ENCODE measurements around the gene KNL1. TPM values are rescaled to one million over a fixed set of nuclear protein-coding genes. Genes with fewer than 3 reads are reported as not detected.

Gene KNL1
- polyA plus RNA-seq, 4 donors = 8.1 to 11.0 (median 8.9) TPM

- Histone ChIP-seq H3K9me3 (ENCODE audit: control insufficient read depth in 2 of 2, insufficient read depth in 1 of 2, low read depth in 1 of 2, low read length in 1 of 2) (no peaks in the 10 kb centered on the region), H3K4me3 (ENCODE audit: low read depth in 1 of 3, low read length in 3 of 3) (no peak overlapping the region), H3K27me3 (ENCODE audit: control insufficient read depth in 3 of 3, insufficient read depth in 3 of 3, low read length in 3 of 3) (no peaks in the 10 kb centered on the region), H3K4me1 (ENCODE audit: control insufficient read depth in 3 of 3, insufficient read depth in 2 of 3, low read depth in 1 of 3, low read length in 2 of 3) (no peaks in the 10 kb centered on the region), H3K36me3 (ENCODE audit: control insufficient read depth in 3 of 3, insufficient read depth in 2 of 3, low read depth in 1 of 3, low read length in 3 of 3) (peaks cover 0 to 8% (median 0%) of the 10 kb centered on the region in 3 donors), H3K27ac (ENCODE audit: low read depth in 1 of 3, low read length in 2 of 3) (no peak overlapping the region)
- DNase-seq (no peak), FAIRE-seq (no peak)
These were observed 9.9 kb downstream of the KNL1 start for GRCh38 chr15:40603935-40604334.

GRCh38 chr15:40613080-40613479 is 19.0 kb downstream of the KNL1 start:
- no peak for FAIRE-seq
- H3K9me3 ChIP-seq (ENCODE audit: control insufficient read depth in 2 of 2, insufficient read depth in 1 of 2, low read depth in 1 of 2, low read length in 1 of 2) = no peaks in the 10 kb centered on the region

GRCh38 chr15:40618023-40618422 is 24.0 kb downstream of the KNL1 start:
- 58 to 82% (median 81%) methylated on average over 2 of the region's 2 CpGs for WGBS, 3 donors
- Histone ChIP-seq H3K4me1 (ENCODE audit: control insufficient read depth in 3 of 3, insufficient read depth in 2 of 3, low read depth in 1 of 3, low read length in 2 of 3) (no peaks in the 10 kb centered on the region), H3K27ac (ENCODE audit: low read depth in 1 of 3, low read length in 2 of 3) (no peak overlapping the region), H3K4me3 (ENCODE audit: low read depth in 1 of 3, low read length in 3 of 3) (no peak overlapping the region), H3K36me3 (ENCODE audit: control insufficient read depth in 3 of 3, insufficient read depth in 2 of 3, low read depth in 1 of 3, low read length in 3 of 3) (peaks cover 0 to 3% (median 0%) of the 10 kb centered on the region in 3 donors), H3K27me3 (ENCODE audit: control insufficient read depth in 3 of 3, insufficient read depth in 3 of 3, low read length in 3 of 3) (no peaks in the 10 kb centered on the region), H3K9me3 (ENCODE audit: control insufficient read depth in 2 of 2, insufficient read depth in 1 of 2, low read depth in 1 of 2, low read length in 1 of 2) (no peaks in the 10 kb centered on the region)
- FAIRE-seq (peak; percentile 74), DNase-seq (no peak)

More at GRCh38 chr15:40613080-40613479, 19.0 kb downstream of the KNL1 start:
- Histone ChIP-seq H3K27me3 (ENCODE audit: control insufficient read depth in 3 of 3, insufficient read depth in 3 of 3, low read length in 3 of 3) (no peaks in the 10 kb centered on the region), H3K27ac (ENCODE audit: low read depth in 1 of 3, low read length in 2 of 3) (no peak overlapping the region), H3K36me3 (ENCODE audit: control insufficient read depth in 3 of 3, insufficient read depth in 2 of 3, low read depth in 1 of 3, low read length in 3 of 3) (peaks cover 0 to 6% (median 0%) of the 10 kb centered on the region in 3 donors), H3K4me3 (ENCODE audit: low read depth in 1 of 3, low read length in 3 of 3) (no peak overlapping the region), H3K4me1 (ENCODE audit: control insufficient read depth in 3 of 3, insufficient read depth in 2 of 3, low read depth in 1 of 3, low read length in 2 of 3) (no peaks in the 10 kb centered on the region)
- no peak for DNase-seq
- WGBS, 3 donors = 77 to 87% (median 85%) methylated on average over 5 of the region's 5 CpGs

GRCh38 chr15:40618906-40619305 is 24.9 kb downstream of the KNL1 start:
- no peaks in the 10 kb centered on the region for H3K27me3 ChIP-seq (ENCODE audit: control insufficient read depth in 3 of 3, insufficient read depth in 3 of 3, low read length in 3 of 3)
- peaks cover 0 to 3% (median 0%) of the 10 kb centered on the region in 3 donors for H3K36me3 ChIP-seq (ENCODE audit: control insufficient read depth in 3 of 3, insufficient read depth in 2 of 3, low read depth in 1 of 3, low read length in 3 of 3)
- no peak overlapping the region for H3K4me3 ChIP-seq (ENCODE audit: low read depth in 1 of 3, low read length in 3 of 3)
- no peaks in the 10 kb centered on the region for H3K9me3 ChIP-seq (ENCODE audit: control insufficient read depth in 2 of 2, insufficient read depth in 1 of 2, low read depth in 1 of 2, low read length in 1 of 2)
- H3K4me1 ChIP-seq (ENCODE audit: control insufficient read depth in 3 of 3, insufficient read depth in 2 of 3, low read depth in 1 of 3, low read length in 2 of 3) = no peaks in the 10 kb centered on the region
- no peak for FAIRE-seq
- DNase-seq = no peak
- H3K27ac ChIP-seq (ENCODE audit: low read depth in 1 of 3, low read length in 2 of 3) = no peak overlapping the region

GRCh38 chr15:40623361-40623760 is 29.3 kb downstream of the KNL1 start:
- FAIRE-seq = no peak
- 90 to 99% (median 96%) methylated on average over 2 of the region's 2 CpGs for WGBS, 3 donors
- H3K4me1 ChIP-seq (ENCODE audit: control insufficient read depth in 3 of 3, insufficient read depth in 2 of 3, low read depth in 1 of 3, low read length in 2 of 3) = no peaks in the 10 kb centered on the region

GRCh38 chr15:40630313-40630712 is 36.3 kb downstream of the KNL1 start:
- WGBS, 3 donors = 93 to 98% (median 98%) methylated on average over 2 of the region's 2 CpGs
- Histone ChIP-seq H3K27me3 (ENCODE audit: control insufficient read depth in 3 of 3, insufficient read depth in 3 of 3, low read length in 3 of 3) (no peaks in the 10 kb centered on the region), H3K27ac (ENCODE audit: low read depth in 1 of 3, low read length in 2 of 3) (no peak overlapping the region), H3K4me3 (ENCODE audit: low read depth in 1 of 3, low read length in 3 of 3) (no peak overlapping the region), H3K4me1 (ENCODE audit: control insufficient read depth in 3 of 3, insufficient read depth in 2 of 3, low read depth in 1 of 3, low read length in 2 of 3) (no peaks in the 10 kb centered on the region), H3K36me3 (ENCODE audit: control insufficient read depth in 3 of 3, insufficient read depth in 2 of 3, low read depth in 1 of 3, low read length in 3 of 3) (peaks cover 0 to 15% (median 0%) of the 10 kb centered on the region in 3 donors), H3K9me3 (ENCODE audit: control insufficient read depth in 2 of 2, insufficient read depth in 1 of 2, low read depth in 1 of 2, low read length in 1 of 2) (no peaks in the 10 kb centered on the region)
- DNase-seq = no peak
- no peak for FAIRE-seq

More at GRCh38 chr15:40623361-40623760, 29.3 kb downstream of the KNL1 start:
- Histone ChIP-seq H3K36me3 (ENCODE audit: control insufficient read depth in 3 of 3, insufficient read depth in 2 of 3, low read depth in 1 of 3, low read length in 3 of 3) (peaks cover 0 to 3% (median 0%) of the 10 kb centered on the region in 3 donors), H3K4me3 (ENCODE audit: low read depth in 1 of 3, low read length in 3 of 3) (no peak overlapping the region), H3K9me3 (ENCODE audit: control insufficient read depth in 2 of 2, insufficient read depth in 1 of 2, low read depth in 1 of 2, low read length in 1 of 2) (no peaks in the 10 kb centered on the region), H3K27me3 (ENCODE audit: control insufficient read depth in 3 of 3, insufficient read depth in 3 of 3, low read length in 3 of 3) (no peaks in the 10 kb centered on the region), H3K27ac (ENCODE audit: low read depth in 1 of 3, low read length in 2 of 3) (no peak overlapping the region)
- no peak for DNase-seq

GRCh38 chr15:40633178-40633577 is 39.1 kb downstream of the KNL1 start:
- no peaks in the 10 kb centered on the region for H3K4me1 ChIP-seq (ENCODE audit: control insufficient read depth in 3 of 3, insufficient read depth in 2 of 3, low read depth in 1 of 3, low read length in 2 of 3)
- no peaks in the 10 kb centered on the region for H3K27me3 ChIP-seq (ENCODE audit: control insufficient read depth in 3 of 3, insufficient read depth in 3 of 3, low read length in 3 of 3)
- H3K27ac ChIP-seq (ENCODE audit: low read depth in 1 of 3, low read length in 2 of 3) = no peak overlapping the region
- peaks cover 0 to 19% (median 0%) of the 10 kb centered on the region in 3 donors for H3K36me3 ChIP-seq (ENCODE audit: control insufficient read depth in 3 of 3, insufficient read depth in 2 of 3, low read depth in 1 of 3, low read length in 3 of 3)
- no peaks in the 10 kb centered on the region for H3K9me3 ChIP-seq (ENCODE audit: control insufficient read depth in 2 of 2, insufficient read depth in 1 of 2, low read depth in 1 of 2, low read length in 1 of 2)
- DNase-seq (no peak), FAIRE-seq (no peak)
- WGBS, 3 donors = 85 to 97% (median 96%) methylated on average over 9 of the region's 9 CpGs
- no peak overlapping the region for H3K4me3 ChIP-seq (ENCODE audit: low read depth in 1 of 3, low read length in 3 of 3)

GRCh38 chr15:40637221-40637745 is 43.2 kb downstream of the KNL1 start:
- FAIRE-seq (no peak), DNase-seq (no peak)
- no peaks in the 10 kb centered on the region for H3K27me3 ChIP-seq (ENCODE audit: control insufficient read depth in 3 of 3, insufficient read depth in 3 of 3, low read length in 3 of 3)
- H3K4me3 ChIP-seq (ENCODE audit: low read depth in 1 of 3, low read length in 3 of 3) = no peak overlapping the region
- no peaks in the 10 kb centered on the region for H3K9me3 ChIP-seq (ENCODE audit: control insufficient read depth in 2 of 2, insufficient read depth in 1 of 2, low read depth in 1 of 2, low read length in 1 of 2)
- 37 to 68% (median 62%) methylated on average over 4 of the region's 4 CpGs for WGBS, 3 donors
- H3K27ac ChIP-seq (ENCODE audit: low read depth in 1 of 3, low read length in 2 of 3) = no peak overlapping the region
- no peaks in the 10 kb centered on the region for H3K4me1 ChIP-seq (ENCODE audit: control insufficient read depth in 3 of 3, insufficient read depth in 2 of 3, low read depth in 1 of 3, low read length in 2 of 3)
- H3K36me3 ChIP-seq (ENCODE audit: control insufficient read depth in 3 of 3, insufficient read depth in 2 of 3, low read depth in 1 of 3, low read length in 3 of 3) = peaks cover 0 to 19% (median 0%) of the 10 kb centered on the region in 3 donors

- FAIRE-seq (no peak), DNase-seq (no peak)
- 98 to 99% (median 99%) methylated on average over 5 of the region's 5 CpGs for WGBS, 3 donors
- no peaks in the 10 kb centered on the region for H3K4me1 ChIP-seq (ENCODE audit: control insufficient read depth in 3 of 3, insufficient read depth in 2 of 3, low read depth in 1 of 3, low read length in 2 of 3)
- H3K27ac ChIP-seq (ENCODE audit: low read depth in 1 of 3, low read length in 2 of 3) = no peak overlapping the region
- H3K36me3 ChIP-seq (ENCODE audit: control insufficient read depth in 3 of 3, insufficient read depth in 2 of 3, low read depth in 1 of 3, low read length in 3 of 3) = peaks cover 0 to 12% (median 0%) of the 10 kb centered on the region in 3 donors
- no peaks in the 10 kb centered on the region for H3K27me3 ChIP-seq (ENCODE audit: control insufficient read depth in 3 of 3, insufficient read depth in 3 of 3, low read length in 3 of 3)
- no peaks in the 10 kb centered on the region for H3K9me3 ChIP-seq (ENCODE audit: control insufficient read depth in 2 of 2, insufficient read depth in 1 of 2, low read depth in 1 of 2, low read length in 1 of 2)
- H3K4me3 ChIP-seq (ENCODE audit: low read depth in 1 of 3, low read length in 3 of 3) = no peak overlapping the region
These were observed 45.6 kb downstream of the KNL1 start for GRCh38 chr15:40639677-40640076.
